GM23338 (cell line): ENCODE data around the gene PHACTR1. TPM values are rescaled to one million over a fixed set of nuclear protein-coding genes. Genes with fewer than 3 reads are reported as not detected.

Experiments
- ATAC-seq: fragments of 200-7000 bp; cut with Tn5 transposase; 3 replicates; pipeline ENCODE4 v1.9.1; 2020
- DNase-seq: peaks from one replicate; pipeline ENCODE4 v3.0.0-alpha.2; 2015; ENCODE audit warnings: low spot score
- H2AFZ ChIP-seq: fragments of 200-600 bp; sonication (generic); 2 replicates; pipeline ENCODE4 v1.8.0; 2016; ENCODE audit warnings: antibody characterized with exemption, mild to moderate bottlenecking, moderate library complexity
- H3F3A ChIP-seq: fragments of 200-600 bp; sonication (generic); replicated peaks from 2 replicates; pipeline ENCODE4 v1.8.0; 2017; ENCODE audit warnings: antibody characterized with exemption, mixed run types, low read depth
- H3K27ac ChIP-seq: fragments of 200-600 bp; sonication (generic); 2 replicates; pipeline ENCODE4 v1.6.1; 2016; ENCODE audit warnings: low read depth
- H3K27me3 ChIP-seq: fragments of 200-600 bp; sonication (generic); 2 replicates; pipeline ENCODE4 v1.8.0; 2016; ENCODE audit warnings: mild to moderate bottlenecking, mixed run types, moderate library complexity; ENCODE audit not compliant: insufficient read depth
- H3K36me3 ChIP-seq: fragments of 200-600 bp; sonication (generic); 2 replicates; pipeline ENCODE4 v1.8.0; 2016; ENCODE audit warnings: mild to moderate bottlenecking; ENCODE audit not compliant: insufficient read depth
- H3K4me1 ChIP-seq: fragments of 200-600 bp; sonication (generic); 2 replicates; pipeline ENCODE4 v1.8.0; 2016; ENCODE audit warnings: mild to moderate bottlenecking, moderate library complexity; ENCODE audit not compliant: insufficient read depth
- H3K4me2 ChIP-seq: fragments of 200-600 bp; sonication (generic); 2 replicates; pipeline ENCODE4 v1.7.1; 2017; ENCODE audit warnings: mixed run types
- H3K4me3 ChIP-seq: fragments of 200-600 bp; sonication (generic); 2 replicates; pipeline ENCODE4 v1.6.1; 2016; ENCODE audit warnings: mixed run types
- H3K79me2 ChIP-seq: fragments of 200-600 bp; sonication (generic); replicated peaks from 2 replicates; pipeline ENCODE4 v1.8.0; 2017; ENCODE audit warnings: mild to moderate bottlenecking; ENCODE audit not compliant: insufficient read depth
- H3K9me2 ChIP-seq: fragments of 200-600 bp; sonication (generic); 2 replicates; pipeline ENCODE4 v1.8.0; 2017; ENCODE audit not compliant: insufficient read depth
- H4K20me1 ChIP-seq: fragments of 200-600 bp; sonication (generic); replicated peaks from 2 replicates; pipeline ENCODE4 v1.8.0; 2017; ENCODE audit warnings: mild to moderate bottlenecking; ENCODE audit not compliant: insufficient read depth
- H3K27ac Mint-ChIP-seq: 2 replicates; pipeline ENCODE4 v1.8.0; 2020; ENCODE audit warnings: inconsistent platforms, mild to moderate bottlenecking, moderate library complexity, mixed read lengths
- H3K27me3 Mint-ChIP-seq: 3 replicates; pipeline ENCODE4 v1.8.0; 2022; ENCODE audit warnings: low read depth, mild to moderate bottlenecking, moderate library complexity, mixed read lengths, inconsistent platforms; ENCODE audit not compliant: insufficient read depth, poor library complexity
- H3K36me3 Mint-ChIP-seq: 3 replicates; pipeline ENCODE4 v1.8.0; 2021; ENCODE audit warnings: low read depth, mild to moderate bottlenecking, inconsistent platforms, moderate library complexity, mixed read lengths
- H3K4me1 Mint-ChIP-seq: 3 replicates; pipeline ENCODE4 v1.8.0; 2020; ENCODE audit warnings: mild to moderate bottlenecking, inconsistent platforms, mixed read lengths
- H3K4me3 Mint-ChIP-seq: 3 replicates; pipeline ENCODE4 v1.8.0; 2021; ENCODE audit warnings: moderate library complexity, mild to moderate bottlenecking, inconsistent platforms, mixed read lengths
- H3K9me3 Mint-ChIP-seq: 3 replicates; pipeline ENCODE4 v1.8.0; 2020; ENCODE audit warnings: moderate library complexity, mild to moderate bottlenecking, inconsistent platforms, mixed read lengths
- CREB1 ChIP-seq: fragments of 250-450 bp; sonication (Bioruptor Pico); IDR thresholded peaks from 2 replicates; pipeline ENCODE4 v1.5.0; 2020; ENCODE audit warnings: low read depth, mild to moderate bottlenecking, moderate library complexity
- CTCF ChIP-seq, 2 experiments: fragments of 200-600 bp in 1 of 2; sonication (generic) in 1 of 2; conservative IDR thresholded peaks; 2 replicates each; pipeline versions ENCODE4 v1.5.1 to v1.6.1; 2016 to 2017; ENCODE audit warnings: antibody characterized with exemption in 2 of 2, low read depth in 2 of 2, mild to moderate bottlenecking in 2 of 2, moderate library complexity in 1 of 2
- ETS1 ChIP-seq: IDR thresholded peaks from 2 replicates; pipeline ENCODE4 v1.6.1; 2016; ENCODE audit warnings: antibody characterized with exemption
- EZH2 ChIP-seq: fragments of 200-600 bp; sonication (generic); IDR thresholded peaks from one replicate; pipeline ENCODE4 v1.8.0; 2017; ENCODE audit warnings: antibody characterized with exemption, mild to moderate bottlenecking, low read depth; ENCODE audit not compliant: unreplicated experiment
- JUNB ChIP-seq: IDR thresholded peaks from one replicate; pipeline ENCODE4 v1.6.1; 2016; ENCODE audit warnings: antibody characterized with exemption; ENCODE audit not compliant: unreplicated experiment
- NANOG ChIP-seq: IDR thresholded peaks from 2 replicates; pipeline ENCODE4 v1.6.1; 2016; ENCODE audit warnings: antibody characterized with exemption, borderline replicate concordance
- REST ChIP-seq: IDR thresholded peaks from one replicate; pipeline ENCODE4 v1.6.1; 2018; ENCODE audit warnings: antibody characterized with exemption; ENCODE audit not compliant: unreplicated experiment
- STAT1 ChIP-seq: IDR thresholded peaks from one replicate; pipeline ENCODE4 v1.6.1; 2016; ENCODE audit warnings: antibody characterized with exemption; ENCODE audit not compliant: unreplicated experiment
- ZNF114 ChIP-seq: fragments of 250-450 bp; sonication (Bioruptor Pico); IDR thresholded peaks from 2 replicates; pipeline ENCODE4 v1.5.0; 2020; ENCODE audit warnings: mild to moderate bottlenecking, moderate library complexity
- ZNF331 ChIP-seq: fragments of 250-450 bp; sonication (Bioruptor Pico); IDR thresholded peaks from 2 replicates; pipeline ENCODE4 v1.5.0; 2020; ENCODE audit warnings: low read depth, mild to moderate bottlenecking, moderate library complexity
- polyA plus RNA-seq: library from polyadenylated mRNA; unstranded; fragments of >200 nt; fragmentation: Nextera tagmentation; extraction: Ambion mirVana; gene quantifications from 2 replicates; pipeline ENCODE4 v1.2.1, GENCODE V29; 2016
- total RNA-seq: library from RNA; depleted of rRNA; stranded (reverse); fragments of >200 nt; shearing (Covaris generic); gene quantifications from 2 replicates; pipeline ENCODE4 v1.2.3, GENCODE V29; 2014

PHACTR1 gene
- total and polyA plus RNA-seq, 2 experiments from 2014 or later, result 5.9 to 19.3 TPM

GRCh38 chr6:12675931-12676330 is 40.6 kb upstream of the PHACTR1 start (continued):
- TF ChIP-seq REST, result no peak

- Histone ChIP-seq H3K4me1 (no peaks in the 10 kb centered on the region), H3K36me3 (0 out of 2 replicates have a peak, but pooled peaks cover 4% of the 10 kb centered on the region), H3K4me3 (no peak overlapping the region), H3K27ac (no peak overlapping the region), H4K20me1 (no peaks in the 10 kb centered on the region), H3K9me2 (peaks cover 3% of the 10 kb centered on the region), H3K79me2 (no peaks in the 10 kb centered on the region), H3K27me3 (no peaks in the 10 kb centered on the region), H3F3A (no peaks in the 10 kb centered on the region), H2AFZ (no peak overlapping the region), H3K4me2 (no peak overlapping the region)
- Mint-ChIP-seq H3K27ac (no peak overlapping the region), H3K9me3 (peaks cover 14% of the 10 kb centered on the region; the same call in 2 of the 3 replicates), H3K4me3 (no peak overlapping the region), H3K4me1 (no peaks in the 10 kb centered on the region), H3K27me3 (no peaks in the 10 kb centered on the region), H3K36me3 (0 out of 3 replicates have a peak, but pooled peaks cover 3% of the 10 kb centered on the region)
- no peak for TF ChIP-seq NANOG
- TF ChIP-seq JUNB, result no peak
- TF ChIP-seq ETS1, result no peak
- TF ChIP-seq CTCF (conservative IDR thresholded peaks at IDR 0.05; ENCODE audit: low read depth in 2 of 2), result no peak
- ATAC-seq, result no peak
- no peak for DNase-seq
Observed at GRCh38 chr6:12679341-12679740, 37.2 kb upstream of the PHACTR1 start.

- Mint-ChIP-seq H3K27me3 (peaks cover 2% of the 10 kb centered on the region), H3K4me3 (no peak overlapping the region), H3K9me3 (no peaks in the 10 kb centered on the region), H3K36me3 (no peaks in the 10 kb centered on the region), H3K27ac (no peak overlapping the region), H3K4me1 (no peaks in the 10 kb centered on the region; the same call in 2 of the 3 replicates)
- Histone ChIP-seq H3K27ac (no peak overlapping the region), H3K4me3 (no peak overlapping the region), H3K79me2 (no peaks in the 10 kb centered on the region), H3K9me2 (no peaks in the 10 kb centered on the region), H3K27me3 (no peaks in the 10 kb centered on the region), H3F3A (no peaks in the 10 kb centered on the region), H3K4me2 (no peak overlapping the region), H4K20me1 (no peaks in the 10 kb centered on the region), H3K36me3 (no peaks in the 10 kb centered on the region), H2AFZ (no peak overlapping the region), H3K4me1 (no peaks in the 10 kb centered on the region)
- DNase-seq (no peak), ATAC-seq (no peak)
- TF ChIP-seq CTCF (conservative IDR thresholded peaks at IDR 0.05; ENCODE audit: low read depth in 2 of 2) (no peak), EZH2 (no peak), REST (no peak), CREB1 (no peak), NANOG (no peak), STAT1 (no peak), ZNF114 (CRISPR knock-in tag) (no peak), ZNF331 (CRISPR knock-in tag) (no peak)
Observed at GRCh38 chr6:12693122-12693521, 23.4 kb upstream of the PHACTR1 start.
